H1 (cell line): ENCODE data around the gene TK1. TPM values are rescaled to one million over a fixed set of nuclear protein-coding genes. Genes with fewer than 3 reads are reported as not detected.

Experiments used
- CTCF ChIA-PET: fragments of 300-600 bp; sonication (Branson Sonifier 250); formaldehyde crosslinking; loops from one replicate; lab custom pipeline; 2021; ENCODE audit not compliant: partially characterized antibody; lab: Charles Lee
- POLR2A ChIA-PET: fragments of 300-600 bp; sonication (Branson Sonifier 250); formaldehyde crosslinking; loops from one replicate; lab custom pipeline; 2021; ENCODE audit warnings: inconsistent platforms; ENCODE audit not compliant: partially characterized antibody; lab: Charles Lee
- DNase-seq, 2 experiments: peaks; one replicate each; pipeline versions ENCODE4 v3.0.0 to v3.0.0-alpha.2; 2010 to 2022; ENCODE audit warnings: low spot score in 2 of 2, low read depth in 1 of 2, mixed read lengths in 1 of 2
- FAIRE-seq: peaks from 2 replicates; lab custom pipeline; 2011; peaks lifted over from hg19 to GRCh38; lab: Jason Lieb, UNC
- H2AFZ ChIP-seq: 2 replicates; pipeline ENCODE4 v1.8.1; 2012; ENCODE audit warnings: low read length, inconsistent platforms
- H2AK5ac ChIP-seq: 2 replicates; pipeline ENCODE4 v1.6.1; 2013; ENCODE audit warnings: low read depth, low read length
- H2BK120ac ChIP-seq: replicated peaks from 2 replicates; pipeline ENCODE3; 2013; ENCODE audit warnings: low read depth, low read length, inconsistent platforms
- H2BK12ac ChIP-seq: 2 replicates; pipeline ENCODE4 v1.6.1; 2013; ENCODE audit warnings: low read depth, low read length
- H2BK15ac ChIP-seq: 2 replicates; pipeline ENCODE4 v1.6.1; 2013; ENCODE audit warnings: low read length
- H2BK20ac ChIP-seq: 2 replicates; pipeline ENCODE4 v1.6.1; 2013; ENCODE audit warnings: low read length
- H2BK5ac ChIP-seq: 2 replicates; pipeline ENCODE4 v1.6.1; 2013; ENCODE audit warnings: low read depth, low read length
- H3K14ac ChIP-seq: 2 replicates; pipeline ENCODE4 v1.6.1; 2013; ENCODE audit warnings: inconsistent platforms; ENCODE audit not compliant: insufficient read length
- H3K18ac ChIP-seq: 2 replicates; pipeline ENCODE4 v1.6.1; 2013; ENCODE audit warnings: low read length; ENCODE audit errors: extremely low read depth
- H3K23ac ChIP-seq: 2 replicates; pipeline ENCODE4 v1.6.1; 2013; ENCODE audit warnings: inconsistent platforms; ENCODE audit not compliant: insufficient read length
- H3K23me2 ChIP-seq: 2 replicates; pipeline ENCODE4 v1.6.1; 2013; ENCODE audit warnings: low read depth, low read length
- H3K27ac ChIP-seq: 2 replicates; pipeline ENCODE4 v1.6.1; 2011; ENCODE audit warnings: low read depth, low read length, inconsistent platforms
- H3K27me3 ChIP-seq, 4 experiments: replicated peaks in 1 of 4; 1 replicate in 1 of 4; 2 replicates in 3 of 4; pipeline versions ENCODE4 v1.6.1 to v1.8.1; 2011 to 2013; ENCODE audit warnings: low read length in 3 of 4, mild to moderate bottlenecking in 3 of 4, inconsistent platforms in 2 of 4, mixed read lengths in 2 of 4, moderate library complexity in 1 of 4; ENCODE audit not compliant: control insufficient read depth in 3 of 4, insufficient read depth in 3 of 4; ENCODE audit errors: extremely low read depth in 1 of 4
- H3K36me3 ChIP-seq, 4 experiments: 2 replicates each; pipeline versions ENCODE4 v1.6.1 to v1.8.1; 2011 to 2013; ENCODE audit warnings: mild to moderate bottlenecking in 4 of 4, low read length in 3 of 4, moderate library complexity in 2 of 4, control low read depth in 1 of 4, inconsistent platforms in 1 of 4; ENCODE audit not compliant: insufficient read depth in 4 of 4, control insufficient read depth in 2 of 4
- H3K4ac ChIP-seq: replicated peaks from 2 replicates; pipeline ENCODE3; 2013; ENCODE audit warnings: low read length, low read depth, mixed read lengths, inconsistent platforms; ENCODE audit not compliant: insufficient read length
- H3K4me1 ChIP-seq, 4 experiments: replicated peaks in 1 of 4; 1 replicate in 1 of 4; 2 replicates in 3 of 4; pipeline versions ENCODE4 v1.6.1 to v1.8.1; 2011 to 2013; ENCODE audit warnings: low read length in 3 of 4, inconsistent platforms in 2 of 4, mixed read lengths in 1 of 4; ENCODE audit not compliant: insufficient read depth in 4 of 4, control insufficient read depth in 3 of 4
- H3K4me2 ChIP-seq, 2 experiments: 2 replicates each; pipeline versions ENCODE4 v1.6.1 to v1.8.1; 2011 to 2013; ENCODE audit warnings: low read depth in 2 of 2, low read length in 2 of 2, control low read depth in 1 of 2, inconsistent platforms in 1 of 2, mild to moderate bottlenecking in 1 of 2; ENCODE audit not compliant: insufficient read depth in 1 of 2
- H3K4me3 ChIP-seq, 4 experiments: fragments of 200-600, 300-600 bp in 1 of 4; sonication (generic), shearing (Covaris generic), sonication (Bioruptor Twin) in 1 of 4; 2 replicates each; pipeline versions ENCODE4 v1.5.1 to v1.8.1; 2011 to 2016; ENCODE audit warnings: low read length in 4 of 4, low read depth in 3 of 4, control low read depth in 2 of 4, inconsistent platforms in 2 of 4, mild to moderate bottlenecking in 2 of 4, mixed read lengths in 1 of 4, moderate library complexity in 1 of 4; ENCODE audit not compliant: insufficient read depth in 2 of 4; ENCODE audit errors: extremely low read depth in 1 of 4
- H3K56ac ChIP-seq: replicated peaks from 2 replicates; pipeline ENCODE3; 2013; ENCODE audit warnings: low read depth, mild to moderate bottlenecking, mixed read lengths, low read length, inconsistent platforms; ENCODE audit not compliant: insufficient read length
- H3K79me1 ChIP-seq: 2 replicates; pipeline ENCODE4 v1.6.1; 2013; ENCODE audit warnings: low read depth, low read length, control low read depth
- H3K79me2 ChIP-seq, 2 experiments: 2 replicates each; pipeline versions ENCODE4 v1.6.1 to v1.8.1; 2012 to 2013; ENCODE audit warnings: low read length in 2 of 2, mild to moderate bottlenecking in 2 of 2, inconsistent platforms in 1 of 2; ENCODE audit not compliant: insufficient read depth in 2 of 2, control insufficient read depth in 1 of 2
- H3K9ac ChIP-seq, 4 experiments: replicated peaks in 1 of 4; 1 replicate in 1 of 4; 2 replicates in 3 of 4; pipeline versions ENCODE4 v1.6.1 to v1.8.1; 2011 to 2013; ENCODE audit warnings: low read depth in 3 of 4, low read length in 3 of 4, control low read depth in 2 of 4, mild to moderate bottlenecking in 2 of 4, moderate library complexity in 2 of 4, inconsistent platforms in 1 of 4; ENCODE audit errors: extremely low read depth in 1 of 4
- H3K9me3 ChIP-seq, 2 experiments: 2 replicates each; pipeline versions ENCODE4 v1.6.1 to v1.8.1; 2012 to 2013; ENCODE audit warnings: mild to moderate bottlenecking in 2 of 2, moderate library complexity in 2 of 2, control low read depth in 1 of 2, inconsistent platforms in 1 of 2, low read depth in 1 of 2, low read length in 1 of 2, mixed read lengths in 1 of 2; ENCODE audit not compliant: insufficient read depth in 2 of 2
- H4K20me1 ChIP-seq, 2 experiments: replicated peaks in 1 of 2; 2 replicates each; pipeline versions ENCODE3 to v1.8.1; 2011 to 2013; ENCODE audit warnings: inconsistent platforms in 2 of 2, low read length in 2 of 2, mild to moderate bottlenecking in 1 of 2; ENCODE audit not compliant: insufficient read depth in 2 of 2, control insufficient read depth in 1 of 2
- H4K5ac ChIP-seq: 2 replicates; pipeline ENCODE4 v1.6.1; 2013; ENCODE audit warnings: low read length, low read depth, mixed read lengths, inconsistent platforms; ENCODE audit not compliant: insufficient read length
- H4K8ac ChIP-seq: 2 replicates; pipeline ENCODE4 v1.8.0; 2013; ENCODE audit warnings: mild to moderate bottlenecking, moderate library complexity, low read length, inconsistent platforms; ENCODE audit not compliant: insufficient read depth; ENCODE audit errors: extremely low read depth
- H4K91ac ChIP-seq: replicated peaks from 2 replicates; pipeline ENCODE3; 2013; ENCODE audit warnings: low read length, mixed read lengths, inconsistent platforms; ENCODE audit not compliant: insufficient read length
- POLR2AphosphoS5 ChIP-seq: IDR thresholded peaks from 2 replicates; pipeline ENCODE4 v1.6.1; 2011; ENCODE audit warnings: low read depth, low read length
- SIRT6 ChIP-seq: IDR thresholded peaks from one replicate; pipeline ENCODE4 v1.7.1; 2012; ENCODE audit warnings: low read length, inconsistent platforms
- SP2 ChIP-seq: IDR thresholded peaks from 2 replicates; pipeline ENCODE4 v1.6.1; 2012; ENCODE audit warnings: mild to moderate bottlenecking, low read length, inconsistent platforms
- WGBS, 2 experiments: shearing (Covaris generic) in 1 of 2; methylation state at CpG; one replicate each; pipeline versions ENCODE4 v1.1.6 to v1.1.7; 2013 to 2015; ENCODE audit warnings: low lambda C conversion rate in 2 of 2, mixed read lengths in 2 of 2, inconsistent platforms in 1 of 2, low coverage in 1 of 2, missing lambda C conversion rate in 1 of 2; ENCODE audit not compliant: insufficient replicate concordance in 2 of 2, insufficient coverage in 1 of 2, insufficient read length in 1 of 2; ENCODE audit errors: extremely low coverage in 1 of 2, missing lambda C conversion rate in 1 of 2; 5-methylcytosine and 5-hydroxymethylcytosine counted together
- polyA plus RNA-seq, 7 experiments: library from polyadenylated mRNA; depleted of rRNA in 3 of 7; stranded (reverse) in 5 of 7; unstranded in 2 of 7; fragments of >200 nt in 5 of 7; fragments of 200-250 nt in 2 of 7; gene quantifications; 1 replicate in 5 of 7; 2 replicates in 1 of 7; 4 replicates in 1 of 7; pipeline versions ENCODE4 v1.2.1 to v1.2.3, GENCODE V29; 2011 to 2013; ENCODE audit warnings: missing spikeins in 2 of 7, mixed read lengths in 2 of 7
- total RNA-seq: library from RNA; stranded (reverse); fragmentation: NEBNext Ultra II Directional; extraction: Animal tissue kit (Norgen Biotek cat#: 25700); gene quantifications from 2 replicates; pipeline ENCODE4 v1.2.1, GENCODE V29; 2021
- TF ChIP-seq, protein P1 (sequence below): IDR thresholded peaks from 2 replicates; pipeline ENCODE4 v1.6.1; 2011; ENCODE audit warnings: low read depth, mild to moderate bottlenecking, low read length; ENCODE audit not compliant: insufficient read depth

The TK1 gene
- total and polyA plus RNA-seq, 2 of the 8 experiments (the other 6 are each of a cell fraction or from before 2014, with no cell fraction given) = 66.9 to 147 TPM

GRCh38 chr17:78184868-78185267 is 2.0 kb downstream of the TK1 start:
- Histone ChIP-seq H2AK5ac (no peak overlapping the region), H4K8ac (no peak overlapping the region), H3K4me2 (peak overlapping the region; percentile 45 to 80), H4K91ac (no peak overlapping the region), H3K14ac (no peak overlapping the region), H2BK5ac (no peak overlapping the region; the same call in 1 of the 2 replicates), H3K4ac (no peak overlapping the region), H2AFZ (no peak overlapping the region), H3K79me1 (peaks cover 12% of the 10 kb centered on the region), H4K5ac (no peak overlapping the region), H3K9ac (peak overlapping the region in 1 of 4 experiments; percentile 24; a peak in 1 of 7 replicates), H4K20me1 (peaks cover 10% of the 10 kb centered on the region in 2 experiments), H3K9me3 (no peaks in the 10 kb centered on the region), H3K27ac (no peak overlapping the region), H3K4me3 (no peak overlapping the region; a peak in 1 of 8 replicates), H3K56ac (no peak overlapping the region), H3K23ac (no peak overlapping the region), H3K4me1 (peaks cover 0 to 13% (median 5%) of the 10 kb centered on the region in 4 experiments; a peak in 6 of 7 replicates), H3K36me3 (peaks cover 22 to 52% (median 36%) of the 10 kb centered on the region in 4 experiments), H2BK15ac (no peak overlapping the region), H3K27me3 (no peaks in the 10 kb centered on the region; a peak in 1 of 7 replicates), H3K23me2 (peaks cover 4% of the 10 kb centered on the region), H2BK20ac (no peak overlapping the region), H3K18ac (no peak overlapping the region), H3K79me2 (peaks cover 0 to 42% of the 10 kb centered on the region in 2 experiments; a peak in 3 of 4 replicates), H2BK120ac (no peak overlapping the region), H2BK12ac (no peak overlapping the region)
- FAIRE-seq (no peak), DNase-seq (no peak)
- 89% methylated on average over 9 of the region's 9 CpGs; no CpG with 5 or more reads in 1 of the 2 experiments for WGBS, 2 experiments
- ChIA-PET POLR2A (interaction anchor here (0.7 to 7.3 kb wide), 9 partner anchors 8 to 54 kb away, joined by 3 to 67 read pairs (median 6); no protein-coding TSS in a partner anchor), CTCF (interaction anchor here (1.9 to 6.9 kb wide), 3 partner anchors 9 to 50 kb away, joined by 5 to 76 read pairs (median 65); no protein-coding TSS in a partner anchor)
- TF ChIP-seq, protein P1, sequence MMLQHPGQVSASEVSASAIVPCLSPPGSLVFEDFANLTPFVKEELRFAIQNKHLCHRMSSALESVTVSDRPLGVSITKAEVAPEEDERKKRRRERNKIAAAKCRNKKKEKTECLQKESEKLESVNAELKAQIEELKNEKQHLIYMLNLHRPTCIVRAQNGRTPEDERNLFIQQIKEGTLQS = no peak
- TF ChIP-seq POLR2AphosphoS5 = no peak; the same call in 1 of the 2 replicates
- no peak for TF ChIP-seq SP2
- TF ChIP-seq SIRT6 = no peak
